Activated T-cell treated with anti-CD3 and anti-CD28 coated beads for 24 hours (primary cell): ENCODE measurements around the gene TIMP2.
"Not testable (repeated sequence)": the region's sequence is repeated elsewhere in the genome, so short reads cannot be mapped to it uniquely, and the experiment has no call there.

Source experiments
- DNase-seq: peaks from one replicate; pipeline ENCODE4 v3.0.0-alpha.2; 2020; ENCODE audit warnings: low read depth

TIMP2 gene, protein sequence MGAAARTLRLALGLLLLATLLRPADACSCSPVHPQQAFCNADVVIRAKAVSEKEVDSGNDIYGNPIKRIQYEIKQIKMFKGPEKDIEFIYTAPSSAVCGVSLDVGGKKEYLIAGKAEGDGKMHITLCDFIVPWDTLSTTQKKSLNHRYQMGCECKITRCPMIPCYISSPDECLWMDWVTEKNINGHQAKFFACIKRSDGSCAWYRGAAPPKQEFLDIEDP

DNA sequence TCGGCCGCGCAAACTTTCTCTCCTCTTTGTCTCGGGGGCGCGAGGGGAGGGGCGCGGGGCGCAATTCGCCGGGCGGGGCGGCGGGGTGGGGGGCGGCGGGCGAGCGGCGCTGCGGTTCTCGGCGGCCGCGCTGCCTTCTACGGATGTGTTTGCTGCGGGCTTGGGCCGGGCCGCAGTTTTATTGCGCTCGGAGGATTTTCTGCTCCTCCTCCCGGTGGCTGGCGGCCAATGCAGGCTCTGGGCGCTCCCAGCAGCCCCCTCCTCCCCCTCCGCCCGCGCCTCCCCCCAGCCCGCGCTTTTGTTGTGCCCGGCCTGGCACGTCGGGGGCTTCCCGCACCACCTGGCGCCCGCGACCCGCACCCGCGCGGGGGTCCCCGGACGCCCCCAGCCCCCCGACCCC lies at the start of gene TIMP2:
TSS of gene TIMP2 (minus strand) at position 154 of the 400 bp plus-strand sequence. CDS start 299 bp downstream, outside the sequence.
- DNase-seq = peak; percentile 30

DNA sequence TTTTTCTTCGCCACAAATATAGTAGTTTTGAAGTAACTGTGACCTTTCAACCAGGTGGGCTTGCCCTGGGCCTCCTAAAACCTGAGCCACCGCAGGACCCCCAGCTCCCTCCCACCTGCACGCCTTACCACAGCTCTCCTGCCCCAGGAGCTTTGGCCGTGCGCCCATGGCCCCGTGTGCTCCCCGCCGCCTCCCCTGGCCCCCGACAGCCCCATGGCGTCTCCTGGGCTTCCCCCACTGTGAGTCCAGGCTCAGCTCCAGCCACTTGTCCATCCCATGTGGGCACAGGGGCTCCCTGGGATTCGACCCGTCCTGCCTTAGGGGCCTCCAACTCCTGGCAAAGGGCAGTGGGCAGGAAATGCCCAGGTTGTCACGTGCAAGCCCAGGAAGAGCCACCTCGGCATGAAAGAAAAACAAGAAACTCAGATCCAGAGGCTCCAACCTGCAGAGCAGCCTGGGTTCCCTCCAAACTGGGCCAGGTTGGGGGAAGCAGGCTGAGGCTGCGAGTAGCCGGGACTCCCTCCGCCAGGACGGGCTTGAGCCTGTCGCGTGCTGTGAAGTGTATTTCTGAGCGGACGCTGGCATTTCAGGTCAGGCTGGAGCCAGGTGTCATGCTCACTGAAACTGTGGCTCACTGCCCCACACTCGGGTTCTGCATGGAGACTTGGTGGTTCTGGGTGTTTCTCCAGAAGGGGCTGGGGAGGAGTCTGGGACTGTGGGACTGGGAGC lies 48.8 kb upstream of the TIMP2 start:
- no peak for DNase-seq

DNA sequence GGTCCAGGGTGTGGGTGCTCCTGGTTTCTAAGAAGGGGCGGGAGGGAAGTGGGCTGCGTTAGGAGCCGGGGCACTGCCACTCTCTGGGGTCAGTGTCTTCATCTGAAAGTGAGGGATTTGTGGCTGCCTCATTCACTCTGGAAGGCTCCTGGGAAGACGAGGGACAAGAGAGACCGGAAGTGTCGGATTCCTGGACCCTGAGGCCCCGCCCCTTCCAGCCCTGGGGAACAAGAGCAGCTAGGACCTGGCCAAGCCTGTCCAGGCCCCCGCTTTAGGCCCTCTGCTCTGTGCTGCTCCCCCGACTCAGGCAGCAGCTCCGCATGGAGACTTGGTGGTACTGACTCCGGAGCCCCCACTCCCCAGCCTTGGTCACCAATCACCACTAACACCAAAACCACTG lies 48.0 kb upstream of the TIMP2 start:
- no peak for DNase-seq

DNA sequence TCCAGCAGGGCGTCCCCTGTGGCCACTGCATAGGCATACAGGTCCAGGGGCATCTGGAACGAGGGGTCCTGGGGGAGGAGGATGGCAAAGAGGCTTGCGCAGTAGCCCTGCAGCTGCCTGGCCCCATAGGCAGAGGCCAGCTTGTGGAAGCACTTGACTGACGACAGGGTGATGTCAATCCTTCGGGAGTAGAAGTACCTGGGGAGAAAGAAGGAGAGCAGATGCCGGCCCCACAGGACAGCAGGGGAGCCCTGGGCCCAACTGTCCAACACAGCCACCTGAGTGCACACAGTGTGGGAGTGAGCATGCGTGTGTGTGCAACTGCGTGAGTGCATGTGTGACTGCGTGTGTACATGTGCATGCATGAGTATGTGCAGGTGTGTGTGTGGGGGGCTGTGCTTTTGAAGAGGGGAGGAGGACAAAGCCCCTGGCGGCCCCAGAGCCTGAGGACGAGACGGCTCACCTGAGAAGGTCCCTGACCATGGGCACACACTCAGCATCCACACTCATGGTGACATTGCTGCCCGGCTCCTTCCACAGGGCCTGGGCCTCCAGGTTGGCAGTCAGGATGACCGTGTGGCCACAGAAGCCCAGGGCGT lies 47.4 kb upstream of the TIMP2 start:
- DNase-seq = no peak

DNA sequence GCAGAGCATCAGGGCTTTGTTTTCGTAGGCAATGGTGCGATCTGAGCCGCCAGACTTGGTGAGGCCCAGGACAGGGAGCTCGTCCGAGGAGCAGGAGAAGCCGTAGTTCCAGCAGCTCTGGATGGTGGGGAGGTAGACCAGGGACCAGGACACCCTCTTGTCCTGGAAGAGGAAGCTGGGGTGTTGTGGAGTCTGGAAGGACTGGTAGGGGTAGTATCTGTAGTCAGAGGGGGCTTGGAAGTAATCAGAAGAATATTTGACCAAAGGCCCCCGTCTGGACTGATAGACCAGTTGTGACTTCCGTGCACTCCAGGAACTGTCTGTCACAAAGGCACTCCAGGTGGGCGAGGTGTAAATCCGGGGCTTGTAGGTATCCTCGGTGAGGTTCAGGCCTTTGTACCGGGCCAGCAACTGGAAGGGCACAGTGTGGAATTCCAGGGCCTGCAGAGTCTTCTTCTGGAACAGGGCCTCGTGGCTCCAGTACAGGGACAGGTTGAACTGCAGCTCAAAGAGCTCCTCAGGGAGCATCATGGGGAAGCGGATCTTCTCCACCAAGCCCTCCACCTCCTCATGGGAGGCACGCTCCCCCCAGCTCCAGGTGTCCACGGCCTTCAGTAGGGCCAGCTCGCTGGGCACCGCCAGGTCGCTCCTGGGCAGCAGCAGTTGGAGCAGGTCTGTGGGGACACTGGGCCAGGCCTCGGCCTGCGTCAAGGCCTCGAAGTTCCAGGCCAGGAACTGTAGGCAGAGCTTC lies 46.7 kb upstream of the TIMP2 start:
- no peak for DNase-seq

DNA sequence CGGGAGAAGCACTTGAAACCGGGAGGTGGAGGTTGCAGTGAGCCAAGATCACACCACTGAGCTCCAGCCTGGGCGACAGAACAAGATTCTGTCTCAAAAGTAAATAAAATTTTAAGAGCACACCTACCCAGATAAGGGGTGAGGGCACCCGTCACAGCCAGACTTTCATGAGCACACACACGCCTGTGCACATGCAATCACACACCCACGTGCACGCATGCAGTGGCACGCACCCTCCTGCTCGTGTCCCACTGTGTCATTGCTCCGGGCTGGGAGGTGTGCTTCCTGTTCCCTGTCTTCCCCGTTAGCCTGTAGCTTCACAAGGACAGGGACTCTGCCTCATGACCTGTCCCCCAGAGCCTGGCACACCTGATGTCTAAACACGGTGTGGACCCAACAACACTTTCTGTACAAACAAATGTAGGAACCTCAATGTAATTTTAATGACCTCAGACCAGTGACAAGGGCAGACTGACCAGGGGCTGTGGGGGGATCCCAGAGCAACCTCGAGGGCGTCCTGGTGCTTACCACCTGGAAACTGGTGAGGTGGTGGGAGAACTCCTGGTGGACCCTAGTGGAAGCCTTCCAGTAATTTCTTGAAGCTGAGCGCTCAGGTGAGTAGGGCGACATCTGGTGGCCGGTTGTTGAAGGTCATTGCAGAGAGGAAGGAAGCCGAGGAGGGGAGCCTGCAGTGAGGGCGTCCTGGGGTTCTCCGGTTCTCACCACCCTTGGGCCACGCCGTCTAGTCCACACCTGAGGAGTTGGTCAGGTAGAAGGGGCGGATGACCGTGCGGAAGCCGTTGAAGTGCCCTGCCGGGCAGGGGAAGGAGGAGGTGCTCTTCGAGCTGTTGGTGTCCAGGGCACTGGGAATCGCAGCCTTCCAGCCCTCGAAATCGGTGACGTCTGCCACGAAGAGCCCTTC lies 45.9 kb upstream of the TIMP2 start:
- DNase-seq = peak; percentile 66

DNA sequence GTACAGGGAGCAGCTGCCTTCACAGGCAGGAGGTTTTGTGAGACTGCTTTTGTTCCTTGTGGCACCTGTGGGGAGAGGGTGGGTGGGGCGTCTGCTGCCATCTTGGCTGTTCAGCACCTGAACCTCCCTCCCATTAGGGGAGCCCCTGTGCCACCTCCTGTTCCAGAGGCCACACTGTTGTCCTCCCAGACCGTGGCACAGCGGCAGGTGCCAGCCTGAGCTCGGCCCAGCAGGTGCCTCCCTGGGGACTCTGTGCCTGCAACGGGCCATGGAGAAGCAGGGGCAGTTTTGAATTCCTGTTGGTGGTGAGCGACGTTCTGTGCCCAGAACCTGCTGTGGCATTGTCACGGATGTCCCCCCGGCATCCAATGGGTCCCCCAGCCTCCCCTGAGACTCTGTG lies 44.7 kb upstream of the TIMP2 start:
- DNase-seq = no peak

DNA sequence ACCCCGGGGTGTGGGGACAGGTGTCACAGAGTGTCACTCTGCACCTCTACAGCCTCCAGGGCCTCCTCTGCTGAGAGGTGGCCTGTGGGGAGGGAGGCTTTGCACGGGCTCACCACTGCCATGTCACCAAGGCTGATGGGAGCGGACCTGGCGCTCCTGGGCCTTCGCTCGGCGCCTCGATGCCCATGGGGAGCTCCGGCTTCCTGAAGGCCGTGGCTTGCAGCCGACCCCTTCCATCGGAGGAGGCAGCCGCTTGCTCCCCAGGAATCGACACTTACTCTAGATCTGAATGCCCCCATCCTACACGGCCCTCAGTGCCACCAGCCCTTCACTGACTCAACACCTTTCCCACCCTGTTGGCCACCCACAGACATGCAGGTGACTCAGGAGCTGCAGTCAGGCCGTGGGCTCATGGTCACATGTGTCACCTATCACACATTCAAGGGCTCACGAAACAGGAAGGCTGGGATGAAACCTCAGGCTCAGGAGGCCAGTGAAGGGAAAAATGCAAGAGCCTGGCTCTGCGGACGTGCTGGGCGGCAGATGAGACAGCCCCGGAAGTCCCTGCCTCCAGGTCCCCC lies 42.7 kb upstream of the TIMP2 start:
- DNase-seq = no peak

DNA sequence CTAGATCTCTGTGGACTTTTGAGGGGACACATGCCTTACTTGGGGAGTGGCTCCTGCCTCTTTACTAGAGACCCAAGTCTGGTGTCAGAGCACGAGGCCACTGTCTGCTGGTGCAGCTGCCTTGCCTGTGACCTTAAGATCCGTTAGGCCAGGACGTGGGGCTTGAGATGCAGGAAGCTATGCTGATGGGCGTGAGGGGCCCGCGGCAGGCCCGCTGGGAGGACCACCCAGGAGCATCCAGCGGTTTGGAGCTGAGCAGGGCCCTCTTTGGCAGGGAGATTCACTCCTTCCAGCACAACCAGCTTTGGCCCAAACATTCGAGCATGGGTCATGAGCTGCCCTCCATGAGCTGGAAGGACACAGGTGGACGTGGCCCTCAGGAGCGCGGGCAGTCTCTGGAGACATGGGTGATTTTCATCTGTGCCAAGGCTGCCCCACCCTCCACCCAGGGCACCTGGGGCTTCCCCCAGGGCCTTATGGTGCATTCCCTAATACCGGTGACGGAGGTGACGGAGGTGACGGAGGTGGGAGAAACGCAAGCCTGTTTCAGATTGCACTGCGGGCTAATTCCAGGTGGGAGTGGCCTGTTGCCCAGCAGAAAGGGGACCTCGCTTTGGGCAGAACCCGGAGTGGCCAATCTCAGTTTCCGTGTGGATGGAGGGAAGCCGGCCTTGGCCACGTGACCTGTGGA lies 41.9 kb upstream of the TIMP2 start:
- DNase-seq = no peak

DNA sequence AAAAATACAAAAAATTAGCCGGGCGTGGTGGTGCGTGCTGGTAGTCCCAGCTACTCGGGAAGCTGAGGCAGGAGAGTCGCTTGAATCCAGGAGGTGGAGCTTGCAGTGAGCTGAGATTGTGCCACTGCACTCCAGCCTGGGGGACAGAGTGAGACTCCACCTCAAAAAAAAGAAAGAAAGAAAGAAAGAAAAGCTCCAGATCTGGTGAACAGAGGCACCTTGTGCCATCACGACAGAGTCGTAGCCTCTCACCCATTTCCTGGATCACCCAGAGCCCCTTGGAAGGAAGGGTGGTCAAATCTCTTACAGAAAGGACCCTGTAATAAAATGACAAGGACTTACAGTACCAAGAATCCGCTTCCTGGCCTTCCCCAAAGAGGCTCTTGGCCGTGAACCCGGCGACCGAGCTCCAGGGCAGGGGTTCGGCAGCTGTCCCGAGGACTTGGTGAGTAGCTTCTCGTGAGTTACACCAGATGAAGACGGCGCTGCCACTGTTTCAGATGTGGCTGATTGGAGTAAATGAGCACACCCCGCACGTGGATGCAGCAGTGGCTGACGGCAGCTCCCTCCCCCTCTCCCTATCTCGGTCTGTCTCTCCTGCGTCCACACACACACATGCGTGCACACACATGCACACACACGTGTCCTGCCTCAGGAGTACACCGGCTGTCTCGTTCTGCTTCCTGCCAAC lies 41.1 kb upstream of the TIMP2 start:
- DNase-seq = no peak

DNA sequence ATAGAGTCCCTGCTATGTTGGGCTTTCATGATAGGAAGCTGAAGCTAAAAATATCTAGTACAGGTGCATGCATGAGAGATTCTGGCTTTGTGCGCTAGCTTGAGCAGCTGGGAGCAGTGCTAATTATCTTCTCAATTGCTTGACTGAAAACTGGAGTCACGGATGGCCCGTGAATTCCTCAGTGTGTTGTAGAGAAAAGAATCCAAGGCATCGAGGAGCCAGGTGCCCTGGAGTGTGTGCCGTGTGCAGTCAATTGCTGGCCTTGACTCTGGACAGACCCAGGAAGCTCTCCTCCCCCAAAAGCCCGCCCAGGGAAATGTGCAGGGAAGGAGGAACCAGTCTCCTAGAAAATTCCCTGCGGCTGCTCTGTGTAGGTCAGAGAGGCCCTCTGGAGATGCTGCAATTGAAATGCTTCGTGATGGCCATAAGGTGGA lies 40.3 kb upstream of the TIMP2 start:
- no peak for DNase-seq

DNA sequence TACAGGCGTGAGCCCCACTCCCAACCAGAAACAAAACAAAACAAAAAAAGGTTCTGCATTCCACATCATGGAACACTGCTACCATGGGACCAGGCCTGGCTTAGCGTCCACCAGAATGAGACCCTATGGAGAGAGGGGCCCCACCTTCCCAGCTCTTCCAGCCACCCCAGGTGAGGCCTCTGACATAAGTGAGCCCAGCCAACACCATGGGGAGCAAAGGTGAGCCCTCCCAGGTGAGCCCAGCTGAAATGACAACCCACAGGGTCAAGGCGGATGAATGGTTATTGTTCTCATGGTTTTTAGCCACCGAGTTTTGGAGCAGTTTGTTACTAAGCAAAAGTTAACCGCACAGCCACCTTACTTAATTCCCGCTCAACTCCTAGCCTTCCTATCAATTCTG lies 38.2 kb upstream of the TIMP2 start:
- DNase-seq = no peak

DNA sequence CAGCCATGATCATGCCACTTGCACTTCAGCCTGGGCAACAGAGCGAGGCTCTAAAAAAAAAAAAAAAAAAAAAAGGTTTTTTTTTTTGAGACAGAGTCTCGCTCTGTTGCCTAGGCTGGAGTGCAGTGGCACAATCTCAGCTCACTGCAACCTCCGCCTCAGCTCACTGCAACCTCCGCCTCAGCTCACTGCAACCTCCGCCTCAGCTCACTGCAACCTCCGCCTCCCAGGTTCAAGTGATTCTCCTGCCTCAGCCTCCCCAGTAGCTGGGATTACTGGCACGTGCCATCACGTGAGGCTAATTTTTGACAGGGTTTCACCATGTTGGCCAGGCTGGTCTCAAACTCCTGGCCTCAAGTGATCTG lies 37.8 kb upstream of the TIMP2 start:
- not testable (repeated sequence) for DNase-seq

DNA sequence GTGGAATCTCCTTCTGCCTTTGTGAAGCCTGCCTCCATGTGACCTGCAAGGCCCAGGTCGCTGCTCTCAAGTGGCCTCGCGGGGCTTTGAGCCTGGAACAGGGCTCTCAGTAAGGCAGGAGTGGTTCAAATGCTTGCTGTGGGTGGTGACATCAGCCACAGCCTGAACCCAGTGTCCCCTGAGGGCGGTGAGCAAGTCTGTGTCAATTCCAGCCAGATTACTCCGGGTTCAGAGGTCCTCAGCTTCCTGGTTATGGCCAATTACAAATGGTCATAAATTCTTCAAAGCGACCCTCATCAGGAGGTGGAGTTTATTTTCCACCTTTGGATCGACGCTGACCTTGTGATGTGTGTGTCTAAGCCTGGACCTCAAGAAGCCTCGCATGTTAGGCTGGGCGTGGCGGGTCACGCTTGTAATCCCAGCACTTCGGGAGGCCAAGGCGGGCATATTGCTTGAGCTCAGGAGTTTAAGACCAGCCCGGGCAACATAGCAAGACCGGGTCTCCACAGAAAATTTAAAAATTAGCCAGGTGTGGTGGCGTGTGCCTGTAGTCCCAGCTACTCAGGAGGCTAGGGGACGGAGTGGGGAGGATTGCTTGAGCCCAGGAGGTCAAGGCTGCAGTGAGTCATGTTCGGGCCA lies 37.3 kb upstream of the TIMP2 start:
- DNase-seq = no peak

DNA sequence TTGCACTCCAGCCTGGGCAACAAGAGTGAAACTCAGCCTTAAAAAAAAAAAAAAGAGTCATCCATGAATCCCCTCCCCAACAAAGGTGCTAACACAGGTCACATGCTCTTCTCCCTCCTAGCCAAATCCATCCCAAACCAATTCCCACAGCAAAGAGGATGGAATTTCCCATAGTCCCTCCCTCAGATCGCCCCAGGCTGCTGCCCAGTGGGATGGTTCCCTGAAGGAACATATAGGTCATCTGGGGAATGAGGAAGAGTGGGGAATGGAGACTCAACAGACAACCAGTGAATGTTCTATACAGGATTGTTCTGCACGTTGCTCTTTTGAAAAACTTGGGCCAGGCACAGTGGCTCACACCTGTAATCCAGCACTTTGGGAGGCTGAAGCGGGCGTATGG lies 36.4 kb upstream of the TIMP2 start:
- no peak for DNase-seq

DNA sequence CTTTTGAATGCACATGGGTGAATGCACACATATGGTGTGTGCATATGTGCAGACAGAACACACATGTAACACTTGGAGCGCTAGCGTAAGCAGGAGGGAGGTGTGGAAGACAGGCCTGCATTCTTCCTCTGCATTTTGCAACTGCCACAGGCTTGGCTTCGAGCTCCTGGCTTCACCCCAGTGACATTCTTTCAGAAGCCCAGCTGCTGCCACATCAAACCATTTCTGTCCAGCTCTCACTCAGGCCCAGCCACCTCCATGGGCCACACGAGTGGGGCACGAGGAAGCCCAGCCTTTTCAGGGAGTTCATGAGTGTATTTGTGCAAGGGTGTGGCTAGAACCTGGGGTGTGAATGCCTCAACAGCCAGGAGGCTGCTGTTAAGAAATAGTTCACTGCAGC lies 35.7 kb upstream of the TIMP2 start:
- DNase-seq = no peak

DNA sequence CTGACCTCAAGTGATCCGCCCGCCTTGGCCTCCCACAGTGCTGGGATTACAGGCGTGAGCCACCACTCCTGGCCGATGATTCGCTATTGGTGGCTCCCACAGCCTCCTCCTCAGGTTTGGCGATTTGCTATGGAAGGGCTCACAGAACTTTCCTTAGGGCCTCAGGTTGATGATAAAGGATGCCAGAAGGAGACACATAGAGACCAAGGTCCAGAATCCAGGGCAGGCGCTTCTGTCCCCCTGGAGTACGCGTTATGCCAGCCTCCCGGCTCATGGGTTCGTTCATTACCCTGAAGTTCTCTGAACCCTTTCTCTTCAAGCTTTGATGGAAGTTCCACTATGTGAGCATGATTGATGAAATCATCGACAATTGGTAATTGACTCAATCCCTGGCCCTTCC lies 34.6 kb upstream of the TIMP2 start:
- DNase-seq = no peak

DNA sequence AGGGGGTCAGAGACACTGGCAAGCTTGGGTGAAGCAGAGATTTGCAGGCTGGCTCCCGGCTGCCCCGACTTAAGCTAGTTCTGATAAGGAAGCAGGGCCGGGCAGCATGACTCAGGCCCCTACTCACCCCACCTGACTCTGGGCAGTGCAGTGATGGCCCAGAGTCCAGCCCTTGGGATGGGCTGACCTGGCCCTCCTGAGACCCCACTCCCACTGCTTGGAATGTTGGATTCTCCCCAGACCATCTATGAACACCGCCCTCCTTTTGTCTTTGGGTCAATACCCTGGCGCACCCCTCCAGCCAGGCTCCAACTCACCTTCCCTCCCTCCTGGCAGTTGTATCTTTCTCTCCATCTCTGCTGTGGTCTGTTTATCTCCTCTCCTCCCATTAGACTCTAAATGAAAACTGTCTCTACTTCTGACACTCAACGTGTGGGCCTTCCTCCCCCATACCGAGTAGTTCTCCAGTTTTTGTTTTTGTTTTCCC lies 33.5 kb upstream of the TIMP2 start:
- no peak for DNase-seq

DNA sequence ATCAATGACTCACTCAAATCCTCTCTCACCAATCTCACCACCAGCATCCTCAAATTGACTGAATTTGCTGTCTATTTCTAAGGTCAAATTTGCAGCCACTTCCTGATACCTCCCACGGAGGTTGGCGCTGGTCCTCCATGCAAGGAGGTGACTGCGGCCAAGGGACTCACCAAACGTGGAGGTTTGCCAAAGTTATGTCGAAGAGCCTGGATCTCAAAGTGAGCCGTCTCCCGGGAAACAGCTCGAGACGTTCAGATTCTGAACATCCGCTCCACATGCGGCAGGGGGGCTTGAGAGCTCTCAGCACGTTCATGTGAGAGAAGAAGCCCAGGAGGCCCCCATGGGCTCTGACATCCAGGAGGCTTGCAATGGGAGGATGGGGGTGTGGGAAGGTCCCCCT lies 31.9 kb upstream of the TIMP2 start:
- DNase-seq = no peak
